ENCODE data around the gene ASTN2.
"Not testable (repeated sequence)": the region's sequence is repeated elsewhere in the genome, so short reads cannot be mapped to it uniquely, and the experiment has no call there.

ASTN2 gene

DNA sequence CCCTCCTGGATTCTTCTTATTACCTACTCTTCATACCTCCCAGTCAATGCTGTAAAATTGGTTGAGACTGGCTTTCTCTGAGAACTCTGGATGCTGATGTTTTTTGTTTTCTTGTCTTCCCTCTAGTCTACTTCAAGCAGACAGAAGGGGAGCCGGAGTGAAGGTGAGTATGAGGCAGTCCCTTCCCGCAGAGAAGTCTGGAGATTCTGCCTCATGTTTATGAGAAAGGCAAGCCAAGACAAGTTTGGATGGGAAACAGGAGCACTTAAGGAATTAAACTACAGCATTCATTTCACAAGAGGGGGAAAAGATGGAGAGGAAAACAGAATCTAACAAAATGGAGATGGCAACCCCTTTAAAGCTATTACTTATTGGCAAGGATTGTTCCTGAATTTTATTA is 481.6 kb downstream of the ASTN2 start:
- no peak for TF ChIP-seq CTCF (conservative IDR thresholded peaks at IDR 0.05)

GRCh38 chr9:116929621-116930020 is 485.2 kb downstream of the ASTN2 start:
- no peak for TF ChIP-seq CTCF (conservative IDR thresholded peaks at IDR 0.05)
- no peak overlapping the region for H3K27ac ChIP-seq

More for the DNA sequence above, 481.6 kb downstream of the ASTN2 start:
- no peak overlapping the region for H3K27ac ChIP-seq

- no peak overlapping the region for H3K27ac ChIP-seq
- no peak for TF ChIP-seq CTCF (conservative IDR thresholded peaks at IDR 0.05)
These were observed 486.0 kb downstream of the ASTN2 start for GRCh38 chr9:116928884-116929283.

GRCh38 chr9:116928289-116928688 is 486.6 kb downstream of the ASTN2 start:
- no peak for TF ChIP-seq CTCF (conservative IDR thresholded peaks at IDR 0.05)
- no peak overlapping the region for H3K27ac ChIP-seq

DNA sequence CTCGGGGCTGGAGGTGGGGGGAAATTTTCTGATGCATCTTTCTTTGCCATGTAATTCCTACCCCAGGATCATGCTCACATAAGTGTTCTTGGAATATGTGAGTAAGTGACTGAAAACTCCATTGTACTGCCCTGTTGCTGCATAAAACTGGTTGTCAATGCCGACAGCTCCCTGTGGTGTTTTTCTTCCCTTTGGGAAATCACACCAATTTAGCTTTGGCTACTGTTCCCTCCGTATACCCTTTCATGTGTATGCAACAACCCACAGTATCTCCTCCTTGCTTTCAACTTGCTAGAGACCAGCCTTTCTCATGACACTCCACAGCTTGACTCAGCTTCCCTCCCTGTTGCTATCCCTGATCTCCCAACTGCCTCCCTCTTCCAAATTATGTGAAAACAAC is 487.1 kb downstream of the ASTN2 start:
- H3K27ac ChIP-seq: no peak overlapping the region
- no peak for TF ChIP-seq CTCF (conservative IDR thresholded peaks at IDR 0.05)

DNA sequence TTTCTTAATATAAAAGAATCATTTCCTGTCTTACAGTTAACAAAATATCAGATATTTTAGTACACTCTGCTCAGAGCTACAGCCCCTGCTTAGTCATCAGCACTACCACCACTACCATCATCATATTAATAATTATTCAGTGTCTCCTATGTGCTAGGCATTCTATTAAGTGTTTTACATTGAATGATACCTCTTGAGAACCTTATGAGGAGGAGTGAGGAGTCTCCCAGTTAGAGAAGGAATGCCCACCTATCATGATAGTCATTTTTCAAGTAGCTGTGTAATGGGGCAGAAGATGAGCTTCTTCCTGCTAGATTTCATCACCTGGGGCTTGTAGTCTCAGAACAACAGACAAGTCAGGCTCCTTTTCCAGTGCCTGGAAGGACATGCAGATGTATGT is 489.7 kb downstream of the ASTN2 start:
- TF ChIP-seq CTCF (conservative IDR thresholded peaks at IDR 0.05): no peak
- no peak overlapping the region for H3K27ac ChIP-seq

DNA sequence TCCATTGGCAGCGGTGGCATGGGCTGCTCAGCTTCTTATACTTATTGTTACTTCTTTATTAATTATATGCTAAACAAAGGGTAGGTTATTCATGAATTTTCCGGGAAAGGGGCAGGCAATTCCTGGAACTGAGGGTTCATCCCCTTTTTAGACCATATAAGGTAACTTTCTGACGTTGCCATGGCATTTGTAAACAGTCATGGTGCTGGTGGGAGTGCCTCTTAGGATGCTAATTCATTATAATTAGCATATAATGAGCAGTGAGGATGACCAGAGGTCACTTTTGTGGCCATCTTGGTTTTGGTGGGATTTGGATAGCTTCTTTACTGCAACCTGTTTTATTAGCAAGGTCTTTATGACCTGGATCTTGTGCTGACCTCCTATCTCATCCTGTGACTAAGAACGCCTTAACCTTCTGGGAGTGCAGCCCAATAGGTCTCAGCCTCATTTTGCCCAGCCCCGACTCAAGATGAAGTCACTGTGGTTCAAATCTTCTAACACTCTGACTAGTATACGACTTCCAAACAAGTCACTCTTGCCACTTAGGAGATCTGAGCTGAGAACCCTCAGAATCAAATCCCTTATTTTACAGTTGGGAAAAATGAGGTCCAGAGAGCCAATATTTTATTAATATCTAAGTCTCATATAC is 490.3 kb downstream of the ASTN2 start:
- H3K27ac ChIP-seq: no peak overlapping the region
- TF ChIP-seq CTCF (conservative IDR thresholded peaks at IDR 0.05): no peak

DNA sequence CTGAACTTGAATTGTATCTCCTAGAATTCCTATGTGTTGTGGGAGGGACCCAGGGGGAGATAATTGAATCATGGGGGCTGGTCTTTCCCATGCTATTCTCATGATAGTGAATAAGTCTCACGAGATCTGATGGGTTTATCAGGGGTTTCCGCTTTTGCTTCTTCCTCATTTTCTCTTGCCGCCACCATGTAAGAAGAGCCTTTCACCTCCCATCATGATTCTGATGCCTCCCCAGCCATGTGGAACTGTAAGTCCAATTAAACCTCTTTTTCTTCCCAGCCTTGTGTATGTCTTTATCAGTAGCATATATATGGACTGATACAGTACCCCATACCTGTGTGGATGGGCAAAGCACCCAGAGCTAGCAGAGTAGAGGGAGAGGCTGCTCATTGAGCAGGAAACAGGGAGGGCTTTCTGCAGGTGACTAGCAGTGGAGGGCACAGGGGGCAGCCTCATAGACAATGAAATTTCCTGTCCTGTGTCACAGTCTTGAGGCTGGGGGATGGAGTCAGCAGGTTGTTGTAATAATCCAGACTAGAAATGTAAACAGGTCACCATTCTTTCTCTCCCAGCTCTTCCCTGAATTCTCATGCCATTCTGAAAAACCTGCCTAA is 496.9 kb downstream of the ASTN2 start:
- H3K27ac ChIP-seq: not testable (repeated sequence)

Measured in VCaP (cell line).